NCI-H524 (cell line): Measurements from ENCODE around the gene SEBOX.

Experiments used
- DNase-seq, 2 experiments: peaks; one replicate each; lab custom pipeline; 2025; lab: John Stamatoyannopoulos, UW

SEBOX gene

DNA sequence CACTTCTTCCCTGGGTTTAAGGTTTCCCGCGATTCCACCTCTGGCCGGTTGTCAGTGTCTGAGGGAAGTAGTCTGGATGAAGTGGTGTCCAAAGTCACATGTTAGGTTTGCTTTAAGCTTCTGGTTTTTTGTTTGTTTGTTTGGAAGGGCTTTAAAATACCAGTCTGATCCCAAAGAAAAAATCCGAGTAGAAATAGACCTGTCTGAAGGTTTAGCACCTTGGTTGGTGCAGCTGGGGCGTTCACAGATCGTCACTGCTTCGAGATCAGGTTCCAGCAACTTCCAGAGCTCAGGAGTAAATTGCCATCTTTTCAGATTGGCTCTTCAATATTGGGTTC lies 45.4 kb downstream of the SEBOX start:
- no peak for DNase-seq

DNA sequence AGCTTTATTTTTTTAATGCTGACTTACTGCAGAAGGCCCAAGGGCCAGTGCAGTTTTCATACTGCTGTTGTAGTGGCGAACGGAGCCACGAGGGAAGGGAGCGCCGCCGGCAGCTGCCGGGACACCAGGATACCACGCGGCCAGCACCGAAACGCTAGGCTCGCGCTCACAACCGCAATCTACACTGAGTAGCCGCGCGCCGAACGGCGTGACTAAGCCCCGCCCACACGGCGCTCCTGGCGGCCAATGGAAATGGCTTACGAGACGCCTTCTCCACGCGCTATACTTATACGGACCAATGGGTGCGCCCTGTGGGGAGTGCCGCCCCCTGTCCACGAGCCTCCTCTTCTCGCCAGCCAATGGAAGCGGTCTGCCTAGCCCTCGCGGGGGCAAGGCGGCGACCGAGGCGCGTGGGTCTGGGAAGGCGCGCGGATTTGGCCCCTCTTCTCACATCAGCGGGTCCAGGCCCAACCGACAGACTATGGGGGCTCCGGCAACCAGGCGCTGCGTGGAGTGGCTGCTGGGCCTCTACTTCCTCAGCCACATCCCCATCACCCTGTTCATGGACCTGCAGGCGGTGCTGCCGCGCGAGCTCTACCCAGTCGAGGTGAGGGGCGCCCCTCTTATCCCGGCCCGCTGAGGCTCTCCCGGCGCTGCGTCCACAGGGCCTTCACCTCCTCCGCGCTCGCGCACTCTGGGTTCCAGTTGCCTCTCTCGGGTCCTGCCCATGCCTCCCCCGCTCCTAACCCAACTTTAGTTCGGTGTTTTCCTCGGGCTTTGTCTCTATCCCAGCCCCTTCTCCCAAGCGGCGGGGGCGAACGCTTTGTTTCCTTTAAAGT lies 46.0 kb downstream of the SEBOX start, which contains the start of gene TMEM97:
TSS of gene TMEM97 (plus strand) at position 442 of the 839 bp plus-strand sequence. CDS start at position 482, 40 bp downstream.
- peak; percentile 100 for DNase-seq

DNA sequence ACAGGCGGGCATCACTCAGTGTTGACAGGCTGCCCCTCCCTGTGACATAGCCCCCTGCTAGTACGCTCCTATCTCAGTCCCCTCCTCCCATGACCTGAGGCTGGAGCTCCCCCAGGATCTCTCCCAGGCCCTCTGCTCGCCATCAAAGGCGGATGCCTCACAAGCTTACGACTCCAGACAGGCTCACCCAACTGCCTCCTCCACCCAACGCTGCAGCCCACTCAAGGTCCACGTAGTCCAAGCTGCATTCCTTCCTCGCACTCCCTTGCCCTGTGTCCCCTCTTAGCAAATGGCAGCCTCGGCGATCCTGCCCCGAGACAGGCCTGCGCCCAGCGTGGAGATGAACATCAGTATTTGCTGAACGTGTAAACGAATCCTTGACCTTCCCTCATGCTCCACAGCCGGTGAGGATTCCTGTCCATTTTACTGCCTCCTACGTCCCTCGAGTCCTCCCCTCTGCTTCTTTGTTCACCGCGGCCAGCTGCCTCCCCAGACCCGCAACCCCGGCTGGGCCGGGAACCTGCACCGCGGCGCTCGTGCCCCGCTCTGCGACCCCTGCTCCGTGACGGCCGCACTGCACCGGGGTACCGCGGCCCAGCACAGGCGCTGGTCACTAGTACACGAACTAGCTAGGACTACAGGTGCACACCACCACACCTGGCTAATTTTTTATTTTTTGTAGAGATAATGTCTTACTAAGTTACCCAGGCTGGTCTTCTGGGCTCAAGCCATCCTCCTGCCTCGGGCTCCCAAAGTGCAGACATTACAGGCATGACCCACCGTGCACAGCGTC lies 46.8 kb downstream of the SEBOX start:
- peak in 1 of 2 experiments; percentile 43 for DNase-seq

DNA sequence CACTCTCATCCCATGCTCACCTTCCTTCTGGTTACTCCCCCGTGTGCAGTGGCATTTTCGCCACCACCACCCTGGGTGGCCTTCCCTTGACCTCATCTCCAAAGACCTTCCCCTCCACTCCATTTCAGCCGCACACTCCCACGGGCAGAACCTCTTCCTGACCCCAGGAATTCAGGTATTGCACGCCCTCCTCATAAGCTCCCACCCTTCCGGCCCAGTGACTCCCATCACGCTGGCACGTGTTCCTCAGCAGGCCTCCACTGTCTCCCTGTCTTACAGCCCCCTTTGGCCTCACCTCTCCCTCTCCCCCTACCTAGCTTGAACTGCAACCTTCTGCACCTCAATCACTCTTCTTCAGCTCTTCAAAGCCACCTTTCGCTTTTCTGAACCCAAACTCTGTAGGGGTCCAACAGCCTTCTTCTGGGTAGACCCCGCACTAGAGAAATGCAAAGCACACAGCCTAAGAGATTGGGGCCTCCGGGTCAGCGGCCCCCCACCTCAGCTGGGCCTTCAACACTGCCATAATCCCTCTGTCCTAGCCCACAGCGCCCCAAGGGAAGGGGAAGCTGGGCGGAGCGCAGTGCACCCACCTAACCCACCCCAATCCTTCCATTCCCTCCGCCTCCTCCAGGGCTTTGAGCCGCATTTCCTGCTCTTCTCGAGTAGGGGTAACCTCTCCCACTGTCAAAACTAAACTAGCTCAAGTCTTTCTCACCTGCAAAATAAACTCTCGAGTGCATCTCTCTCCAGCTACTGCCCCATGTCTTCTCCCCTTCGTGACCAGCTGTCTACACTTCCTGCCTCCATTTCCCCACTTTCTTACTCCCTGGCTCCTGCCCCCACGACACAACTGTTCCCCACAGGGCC lies 47.7 kb downstream of the SEBOX start:
- DNase-seq, result no peak

DNA sequence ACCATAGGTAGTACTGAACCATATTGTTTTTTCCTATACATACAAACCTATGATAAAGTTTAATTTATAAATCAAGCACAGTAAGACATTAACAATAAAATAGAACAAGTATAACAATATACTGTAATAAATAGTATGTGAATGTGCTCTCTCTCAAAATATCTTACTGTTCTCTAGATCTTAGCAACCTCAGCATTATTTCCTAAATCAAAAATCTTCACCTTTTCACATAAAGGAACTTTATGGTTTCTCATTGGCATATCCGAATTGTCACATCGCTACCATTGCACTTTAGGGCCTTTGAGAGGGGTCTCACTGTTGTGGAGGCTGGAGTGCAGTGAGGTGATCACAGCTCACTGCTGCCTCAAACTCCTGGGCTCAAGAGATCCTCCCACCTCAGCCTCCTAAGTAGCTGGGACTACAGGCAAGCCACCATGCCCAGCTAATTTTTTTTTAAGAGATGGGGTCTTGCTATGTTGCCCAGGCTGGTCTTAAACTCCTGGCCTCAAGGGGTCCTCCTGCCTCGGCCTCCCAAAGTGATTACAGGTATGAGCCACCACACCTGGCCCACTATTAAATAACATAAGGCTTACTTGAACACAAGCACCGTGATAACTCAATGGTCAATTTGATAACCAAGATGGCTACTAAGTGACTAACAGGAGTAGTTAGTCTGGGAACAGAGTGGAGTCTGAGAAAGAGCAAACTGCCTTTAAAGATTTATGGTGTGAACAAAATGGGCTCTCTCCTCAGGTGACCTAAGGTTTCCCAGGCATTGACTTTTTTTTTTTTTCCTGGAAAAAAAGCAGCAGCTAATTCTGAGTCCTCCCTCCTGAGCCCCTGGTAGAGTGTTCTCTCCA lies 48.9 kb downstream of the SEBOX start:
- no peak for DNase-seq

DNA sequence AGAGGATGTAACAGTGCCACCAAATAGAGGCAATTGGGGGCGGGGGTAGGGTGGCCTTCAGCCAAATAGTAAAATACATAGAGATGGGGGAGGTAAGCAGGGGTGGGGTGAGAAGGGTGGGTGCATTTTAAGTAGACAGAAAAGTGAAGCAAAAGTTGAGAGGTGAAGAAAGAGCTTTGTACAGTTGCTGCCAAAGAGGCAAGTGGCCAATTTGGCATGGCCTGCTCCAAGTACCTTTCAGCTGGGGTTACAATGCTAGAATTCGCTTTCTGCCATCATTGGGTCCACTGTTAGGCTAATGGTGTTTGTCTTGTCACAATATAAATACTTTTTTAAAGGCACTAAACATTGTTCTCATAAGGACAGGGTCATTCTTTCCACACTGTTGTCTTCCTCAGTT lies 51.2 kb downstream of the SEBOX start:
- no peak for DNase-seq
